Astrocyte of the cerebellum (primary cell): ENCODE data around the gene KIFBP.
"Not testable (repeated sequence)": the region's sequence is repeated elsewhere in the genome, so short reads cannot be mapped to it uniquely, and the experiment has no call there.

Experiments used
- DNase-seq: peaks from one replicate; pipeline ENCODE4 v3.0.0-alpha.2; 2011; ENCODE audit warnings: low read depth
- H3K4me3 ChIP-seq: 2 replicates; pipeline ENCODE4 v1.5.1; 2011; ENCODE audit warnings: mild to moderate bottlenecking, low read depth, low read length, moderate library complexity
- in situ Hi-C: cut with HindIII; loops from 2 replicates; pipeline ENCODE4 v1.10.0; 2017; ENCODE audit warnings: low sequenced_read_pairs
- TF ChIP-seq, protein P1 (sequence below): IDR thresholded peaks from 2 replicates; pipeline ENCODE4 v1.5.1; 2012; ENCODE audit warnings: low read length, low read depth, moderate library complexity, mild to moderate bottlenecking; ENCODE audit errors: missing control alignments

Gene KIFBP

DNA sequence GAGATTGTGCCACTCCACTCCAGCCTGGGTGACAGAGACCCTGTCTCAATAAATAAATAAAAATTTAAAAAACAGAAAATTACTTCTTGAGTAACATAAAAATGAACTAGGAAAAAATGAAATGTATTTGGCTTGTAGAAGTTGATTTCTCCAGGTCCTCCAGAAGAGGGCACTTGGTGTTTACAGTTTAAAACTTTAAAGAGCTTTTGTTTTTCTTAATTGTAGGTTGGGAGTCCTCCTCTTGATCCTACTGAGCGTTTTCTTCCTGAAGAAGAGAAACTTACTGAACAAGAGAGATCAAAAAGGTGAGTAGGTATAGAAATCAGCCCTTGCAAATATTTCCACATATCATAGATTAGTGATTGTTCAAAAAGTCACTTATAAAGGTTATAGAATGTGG lies 16.2 kb downstream of the KIFBP start:
- peak; percentile 26 for DNase-seq
- TF ChIP-seq, protein P1, sequence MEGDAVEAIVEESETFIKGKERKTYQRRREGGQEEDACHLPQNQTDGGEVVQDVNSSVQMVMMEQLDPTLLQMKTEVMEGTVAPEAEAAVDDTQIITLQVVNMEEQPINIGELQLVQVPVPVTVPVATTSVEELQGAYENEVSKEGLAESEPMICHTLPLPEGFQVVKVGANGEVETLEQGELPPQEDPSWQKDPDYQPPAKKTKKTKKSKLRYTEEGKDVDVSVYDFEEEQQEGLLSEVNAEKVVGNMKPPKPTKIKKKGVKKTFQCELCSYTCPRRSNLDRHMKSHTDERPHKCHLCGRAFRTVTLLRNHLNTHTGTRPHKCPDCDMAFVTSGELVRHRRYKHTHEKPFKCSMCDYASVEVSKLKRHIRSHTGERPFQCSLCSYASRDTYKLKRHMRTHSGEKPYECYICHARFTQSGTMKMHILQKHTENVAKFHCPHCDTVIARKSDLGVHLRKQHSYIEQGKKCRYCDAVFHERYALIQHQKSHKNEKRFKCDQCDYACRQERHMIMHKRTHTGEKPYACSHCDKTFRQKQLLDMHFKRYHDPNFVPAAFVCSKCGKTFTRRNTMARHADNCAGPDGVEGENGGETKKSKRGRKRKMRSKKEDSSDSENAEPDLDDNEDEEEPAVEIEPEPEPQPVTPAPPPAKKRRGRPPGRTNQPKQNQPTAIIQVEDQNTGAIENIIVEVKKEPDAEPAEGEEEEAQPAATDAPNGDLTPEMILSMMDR, result peak; percentile 40
- no peak overlapping the region for H3K4me3 ChIP-seq
- in situ Hi-C loops, result no loop called here

DNA sequence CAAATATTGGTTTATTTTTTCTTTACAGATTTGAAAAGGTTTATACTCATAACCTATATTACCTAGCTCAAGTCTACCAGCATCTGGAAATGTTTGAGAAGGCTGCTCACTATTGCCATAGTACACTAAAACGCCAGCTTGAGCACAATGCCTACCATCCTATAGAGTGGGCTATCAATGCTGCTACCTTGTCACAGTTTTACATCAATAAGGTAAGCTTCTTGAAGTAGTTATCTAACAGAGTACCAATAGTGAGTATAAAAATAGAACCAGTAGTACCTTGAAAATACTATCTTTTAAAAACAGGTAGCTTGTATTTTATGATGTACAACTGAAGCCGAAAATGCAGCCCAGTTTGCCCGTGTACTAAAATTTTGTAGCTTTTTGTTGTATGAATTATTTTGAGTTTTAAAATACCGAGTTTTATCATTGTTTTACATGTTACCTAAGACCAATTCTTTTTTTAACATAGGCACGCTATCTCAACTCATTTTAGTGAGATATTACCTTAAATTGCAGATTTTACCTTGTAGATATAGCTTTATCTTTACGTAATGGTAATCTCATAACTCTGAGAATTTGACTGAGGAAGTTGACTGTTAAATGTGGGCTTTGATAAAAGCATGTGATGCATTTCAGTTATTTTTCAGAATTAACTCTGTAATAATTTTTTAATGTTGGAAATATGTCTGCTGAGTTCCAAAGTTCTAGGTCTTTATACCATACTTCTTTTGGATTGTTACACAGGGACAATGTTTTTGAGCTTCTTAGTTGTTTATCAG lies 17.3 kb downstream of the KIFBP start:
- in situ Hi-C loops, result no loop called here
- no peak for DNase-seq
- TF ChIP-seq, protein P1, result no peak
- H3K4me3 ChIP-seq, result no peak overlapping the region

DNA sequence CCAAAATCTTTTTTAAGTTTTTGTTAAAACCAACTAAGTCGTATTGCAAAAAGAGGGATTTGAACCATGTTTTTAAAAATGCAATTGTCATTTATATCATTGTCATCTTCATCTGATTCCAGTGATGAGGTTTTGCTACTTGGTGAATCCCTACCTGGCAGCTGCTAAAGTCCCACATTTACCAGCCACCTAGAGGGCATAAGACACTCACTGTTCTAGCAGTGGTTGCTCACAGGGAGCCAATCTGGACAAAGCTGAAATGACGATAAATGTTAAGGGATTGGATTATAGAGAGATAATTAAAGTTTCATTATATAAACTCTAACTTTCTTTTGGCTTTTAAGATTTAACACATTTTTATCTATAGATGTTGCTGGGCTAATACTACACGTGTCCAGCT lies 18.7 kb downstream of the KIFBP start:
- no peak for DNase-seq
- no peak overlapping the region for H3K4me3 ChIP-seq
- TF ChIP-seq, protein P1, result no peak
- in situ Hi-C loops, result no loop called here

DNA sequence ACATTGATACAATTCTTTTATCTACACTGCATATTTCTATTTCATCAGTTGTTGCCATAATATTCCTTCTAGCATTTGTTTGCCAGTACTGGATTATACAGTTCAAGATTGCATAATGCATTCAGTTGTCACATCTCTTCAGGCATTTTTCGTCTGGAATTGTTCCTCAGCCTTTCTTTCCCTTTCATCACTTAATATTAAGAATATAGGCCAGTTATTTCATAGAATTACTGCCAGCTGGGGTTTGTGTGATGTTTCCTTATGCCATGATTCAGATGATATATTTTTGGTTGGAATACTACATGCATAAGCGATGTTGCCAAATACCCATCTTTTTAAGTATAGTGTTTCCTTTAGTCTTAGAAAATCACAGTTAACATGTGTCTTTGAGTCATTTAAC lies 20.8 kb downstream of the KIFBP start:
- no peak for DNase-seq
- H3K4me3 ChIP-seq, result no peak overlapping the region
- TF ChIP-seq, protein P1, result no peak
- in situ Hi-C loops, result no loop called here

DNA sequence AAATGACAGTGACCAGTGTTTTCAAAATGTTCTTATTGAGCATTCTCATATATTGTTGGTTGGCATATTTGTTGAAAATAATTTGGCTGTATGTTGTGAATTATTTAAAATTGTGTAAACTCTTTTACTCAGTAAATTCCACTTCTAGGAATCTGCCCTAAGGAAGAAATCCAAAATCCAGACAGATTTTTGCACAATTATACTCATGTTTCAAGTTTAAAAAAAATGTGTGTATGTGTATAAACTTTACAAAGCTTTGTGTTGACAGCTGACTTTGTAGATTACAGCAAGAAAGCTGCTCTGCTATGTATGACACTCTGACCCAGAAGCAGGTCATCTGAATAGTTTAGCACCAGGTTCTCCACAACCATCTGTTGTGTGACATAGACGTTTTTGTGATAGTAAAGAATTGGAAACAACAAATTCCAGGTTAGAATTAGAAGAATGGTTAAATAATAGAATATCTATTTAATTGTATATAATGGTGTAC lies 21.6 kb downstream of the KIFBP start:
- TF ChIP-seq, protein P1, result no peak
- H3K4me3 ChIP-seq, result no peak overlapping the region
- in situ Hi-C loops, result no loop called here
- DNase-seq, result no peak

DNA sequence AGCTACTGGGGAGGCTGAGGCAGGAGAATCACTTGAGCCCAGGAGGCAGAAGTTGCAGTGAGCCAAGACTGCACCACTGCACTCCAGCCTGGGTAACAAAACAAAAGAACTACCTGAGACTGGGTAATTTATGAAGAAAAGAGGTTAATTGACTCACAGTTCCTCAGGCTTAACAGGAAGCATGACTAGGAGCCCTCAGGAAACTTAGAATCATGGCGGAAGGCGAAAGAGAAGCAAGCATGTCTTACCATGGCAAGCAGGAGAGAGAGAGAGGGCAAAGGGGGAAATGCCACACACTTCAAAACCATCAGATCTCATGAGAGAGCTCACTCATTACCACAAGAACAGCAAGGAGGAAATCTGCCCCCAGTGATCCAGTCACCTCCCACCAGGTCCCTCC lies 24.2 kb downstream of the KIFBP start:
- H3K4me3 ChIP-seq, in situ Hi-C loops, DNase-seq: not testable (repeated sequence)

DNA sequence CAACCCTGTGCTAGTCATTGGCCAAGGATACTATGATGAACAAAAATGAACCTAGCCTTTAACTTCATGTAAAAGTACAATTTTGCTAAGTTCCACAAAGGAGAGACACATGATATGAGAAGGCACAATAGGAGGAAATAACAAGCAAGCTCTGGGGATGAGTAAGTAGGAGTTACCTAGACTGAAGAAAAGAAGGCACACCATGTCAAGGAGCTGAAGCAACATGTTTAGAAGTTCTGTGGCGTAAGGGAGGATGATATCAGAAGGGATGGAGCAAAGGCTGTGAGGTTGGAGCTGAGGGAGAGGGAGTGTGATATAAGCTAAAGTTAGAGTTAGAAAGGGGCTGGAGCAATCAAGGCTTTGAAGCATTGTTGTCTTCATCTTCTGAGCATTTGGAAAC lies 25.6 kb downstream of the KIFBP start:
- no peak for DNase-seq
- H3K4me3 ChIP-seq, result no peak overlapping the region
- TF ChIP-seq, protein P1, result no peak
- in situ Hi-C loops, result no loop called here
